Coronary artery (tissue), 2 donors: Measurements from ENCODE around the gene OR2T8.

Source experiments
- DNase-seq: peaks from one replicate; pipeline ENCODE4 v3.0.0-alpha.2; 2017; ENCODE audit warnings: low spot score
- H3K27ac ChIP-seq, 2 donors: fragments of 200-600 bp; sonication (generic); one replicate each; pipeline ENCODE4 v1.5.1; 2016 to 2019
- H3K4me3 ChIP-seq: fragments of 200-600 bp; sonication (generic); 2 replicates; pipeline ENCODE4 v1.5.1; 2016; ENCODE audit warnings: mild to moderate bottlenecking, moderate library complexity
- CTCF ChIP-seq: fragments of 200-600 bp; sonication (generic); IDR thresholded peaks from one replicate; pipeline ENCODE4 v1.5.1; 2019; ENCODE audit warnings: antibody characterized with exemption

OR2T8 gene

GRCh38 chr1:247953408-247953807, 33.4 kb downstream of the OR2T8 start:
- TF ChIP-seq CTCF: no peak
- H3K4me3 ChIP-seq: no peak overlapping the region
- no peak overlapping the region for H3K27ac ChIP-seq
- DNase-seq: no peak

GRCh38 chr1:247961791-247962190, 41.7 kb downstream of the OR2T8 start:
- DNase-seq: no peak
- Histone ChIP-seq H3K4me3 (no peak overlapping the region), H3K27ac (no peak overlapping the region)
- no peak for TF ChIP-seq CTCF

- no peak overlapping the region for H3K4me3 ChIP-seq
- H3K27ac ChIP-seq: no peak overlapping the region
- DNase-seq: no peak
- TF ChIP-seq CTCF: no peak
These were observed 43.0 kb downstream of the OR2T8 start for GRCh38 chr1:247962911-247963588.

- no peak for TF ChIP-seq CTCF
- DNase-seq: no peak
- no peak within 1 kb of the TSS for H3K27ac ChIP-seq
- H3K4me3 ChIP-seq: no peak within 1 kb of the TSS
These were observed 44.9 kb downstream of the OR2T8 start, which contains the start of gene OR2AK2 for GRCh38 chr1:247964933-247965332. TSS of gene OR2AK2 (plus strand) at chr1:247965233. CDS start at chr1:247965377, 144 bp downstream.

GRCh38 chr1:247966532-247967204, 46.6 kb downstream of the OR2T8 start:
- no peak for TF ChIP-seq CTCF
- no peak overlapping the region for H3K27ac ChIP-seq
- no peak overlapping the region for H3K4me3 ChIP-seq
- no peak for DNase-seq
